Mucosa of stomach (tissue), 1 donor: ENCODE data around the gene USP8.
"Not testable (repeated sequence)": the region's sequence is repeated elsewhere in the genome, so short reads cannot be mapped to it uniquely, and the experiment has no call there.

Experiments
- H3K27me3 ChIP-seq: one replicate; pipeline ENCODE4 v1.7.0; 2013; ENCODE audit warnings: mild to moderate bottlenecking, low read length; ENCODE audit not compliant: control insufficient read depth, insufficient read depth
- H3K36me3 ChIP-seq: one replicate; pipeline ENCODE4 v1.7.0; 2013; ENCODE audit warnings: low read length; ENCODE audit not compliant: control insufficient read depth, insufficient read depth
- H3K4me1 ChIP-seq: one replicate; pipeline ENCODE4 v1.7.0; 2013; ENCODE audit warnings: mild to moderate bottlenecking, low read length; ENCODE audit not compliant: control insufficient read depth, insufficient read depth
- H3K4me3 ChIP-seq: one replicate; pipeline ENCODE4 v1.7.0; 2013; ENCODE audit warnings: low read length
- H3K9ac ChIP-seq: one replicate; pipeline ENCODE4 v1.7.0; 2013; ENCODE audit warnings: mild to moderate bottlenecking, low read length, moderate library complexity
- H3K9me3 ChIP-seq: one replicate; pipeline ENCODE4 v1.7.0; 2013; ENCODE audit warnings: mild to moderate bottlenecking, low read length, moderate library complexity; ENCODE audit not compliant: control insufficient read depth
- donor health status: Pancreatic carcinoma.

USP8 gene

DNA sequence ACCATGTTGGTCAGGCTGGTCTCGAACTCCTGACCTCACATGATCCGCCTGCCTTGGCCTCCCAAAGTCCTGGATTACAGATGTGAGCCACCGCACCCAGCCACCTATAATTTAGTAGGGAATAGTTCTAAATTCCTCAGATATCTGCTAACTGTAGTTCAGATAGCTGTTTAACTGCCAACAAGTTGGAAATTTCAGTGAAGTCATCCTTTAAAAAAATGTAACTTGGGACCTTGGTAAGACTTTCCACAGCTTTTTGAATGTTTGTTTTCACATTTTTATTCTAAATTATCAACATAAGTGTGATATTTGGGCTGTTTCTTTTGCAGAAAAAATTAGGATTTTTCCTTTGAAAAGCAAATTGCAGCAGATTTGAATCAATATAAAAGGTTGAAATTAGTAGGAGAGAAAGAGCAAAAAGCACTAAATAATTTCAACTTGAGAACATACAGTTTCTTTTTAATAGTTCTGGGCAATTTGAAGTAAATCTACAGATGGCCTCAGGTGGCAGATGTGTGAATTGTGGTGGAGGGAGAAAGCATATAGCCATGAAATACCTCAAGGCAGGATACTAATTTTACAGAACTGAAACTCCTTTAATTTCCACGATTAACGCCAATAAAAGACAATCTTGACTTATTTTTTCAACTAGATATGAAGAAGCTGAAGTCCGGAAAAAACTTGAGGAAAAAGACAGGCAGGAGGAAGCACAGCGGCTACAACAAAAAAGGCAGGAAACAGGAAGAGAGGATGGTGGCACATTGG is 34.3 kb downstream of the USP8 start:
- Histone ChIP-seq H3K9ac (no peak overlapping the region), H3K27me3 (no peaks in the 10 kb centered on the region), H3K4me1 (no peaks in the 10 kb centered on the region), H3K9me3 (no peaks in the 10 kb centered on the region), H3K4me3 (no peak overlapping the region), H3K36me3 (peaks cover 5% of the 10 kb centered on the region)

- no peaks in the 10 kb centered on the region for H3K36me3 ChIP-seq
Observed at GRCh38 chr15:50463423-50464358, 39.5 kb downstream of the USP8 start.

DNA sequence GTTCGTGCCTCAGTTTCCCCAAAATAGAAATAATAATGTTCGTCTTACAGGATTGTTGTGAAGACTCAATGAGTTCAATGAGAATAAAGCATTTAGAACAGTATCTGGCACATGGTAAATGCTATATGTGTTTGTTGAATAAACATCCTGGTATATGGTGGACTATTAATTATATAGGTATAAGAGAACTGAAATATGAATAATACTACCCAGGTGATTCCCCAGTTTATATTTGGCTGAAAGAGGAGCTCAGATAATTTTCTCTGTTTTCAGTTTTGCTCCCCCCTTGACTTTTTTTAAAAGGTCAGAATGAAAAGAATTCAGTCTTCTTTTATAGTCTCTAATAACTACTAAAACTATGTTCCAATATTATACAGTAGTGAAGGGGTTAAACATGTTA is 46.9 kb downstream of the USP8 start:
- no peak overlapping the region for H3K9ac ChIP-seq

More at GRCh38 chr15:50463423-50464358, 39.5 kb downstream of the USP8 start:
- Histone ChIP-seq H3K9me3 (no peaks in the 10 kb centered on the region), H3K4me1 (no peaks in the 10 kb centered on the region), H3K4me3 (no peak overlapping the region), H3K27me3 (no peaks in the 10 kb centered on the region), H3K9ac (no peak overlapping the region)

DNA sequence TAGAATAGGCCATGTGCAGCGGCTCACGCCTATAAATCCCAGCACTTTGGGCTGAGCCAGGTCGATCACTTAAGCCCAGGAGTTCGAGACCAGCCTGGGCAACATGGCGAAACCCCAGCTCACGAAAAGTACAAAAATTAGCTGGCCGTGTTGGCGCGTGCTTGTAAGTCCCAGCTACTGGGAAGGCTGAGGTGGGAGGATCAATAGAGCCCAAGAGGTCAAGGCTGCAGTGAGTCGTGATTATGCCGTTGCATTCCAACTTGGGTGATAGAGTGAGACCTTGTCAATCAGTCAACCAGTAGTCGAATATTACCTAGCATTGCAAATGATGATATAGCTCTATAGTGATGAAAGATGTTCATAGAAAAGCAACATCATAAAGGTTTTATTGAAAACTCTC is 51.9 kb downstream of the USP8 start:
- H3K4me1 ChIP-seq, result no peaks in the 10 kb centered on the region
- H3K4me3 ChIP-seq, result no peak overlapping the region
- H3K27me3 ChIP-seq, result no peaks in the 10 kb centered on the region
- H3K36me3 ChIP-seq, result no peaks in the 10 kb centered on the region
- no peak overlapping the region for H3K9ac ChIP-seq
- H3K9me3 ChIP-seq, result no peaks in the 10 kb centered on the region

More for the DNA sequence above, 46.9 kb downstream of the USP8 start:
- Histone ChIP-seq H3K4me3 (no peak overlapping the region), H3K9me3 (no peaks in the 10 kb centered on the region), H3K4me1 (no peaks in the 10 kb centered on the region), H3K36me3 (peaks cover 5% of the 10 kb centered on the region), H3K27me3 (no peaks in the 10 kb centered on the region)

- no peak overlapping the region for H3K4me3 ChIP-seq
- H3K27me3 ChIP-seq, result no peaks in the 10 kb centered on the region
- no peaks in the 10 kb centered on the region for H3K9me3 ChIP-seq
- peaks cover 16% of the 10 kb centered on the region for H3K36me3 ChIP-seq
- no peaks in the 10 kb centered on the region for H3K4me1 ChIP-seq
- no peak overlapping the region for H3K9ac ChIP-seq
Observed at GRCh38 chr15:50484781-50485180, 60.6 kb downstream of the USP8 start.

- peaks cover 16% of the 10 kb centered on the region for H3K36me3 ChIP-seq
- H3K9ac ChIP-seq, result no peak overlapping the region
- H3K4me1 ChIP-seq, result no peaks in the 10 kb centered on the region
- H3K27me3 ChIP-seq, result no peaks in the 10 kb centered on the region
- H3K4me3 ChIP-seq, result no peak overlapping the region
- no peaks in the 10 kb centered on the region for H3K9me3 ChIP-seq
Observed at GRCh38 chr15:50485389-50485788, 61.2 kb downstream of the USP8 start.

DNA sequence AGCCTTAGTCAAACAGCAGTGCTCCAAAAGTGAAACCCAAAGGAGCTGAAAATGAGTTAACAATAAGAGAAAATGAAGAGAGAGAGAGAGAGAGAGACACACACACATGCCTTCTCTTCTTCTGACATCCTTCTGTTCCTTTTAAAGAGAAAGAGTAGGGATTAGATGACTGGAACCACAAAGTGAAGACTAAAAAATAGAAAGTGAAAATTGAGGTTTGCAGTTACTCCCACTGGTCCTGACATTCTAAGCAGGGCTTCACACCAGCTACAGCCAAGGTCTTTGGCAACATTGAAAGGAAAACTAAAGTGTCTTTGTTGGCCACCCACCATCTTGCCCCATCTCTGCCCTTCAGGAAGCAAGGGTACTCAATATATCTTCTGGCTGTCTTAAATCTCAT is 63.1 kb downstream of the USP8 start:
- no peak overlapping the region for H3K4me3 ChIP-seq
- no peaks in the 10 kb centered on the region for H3K9me3 ChIP-seq
- H3K9ac ChIP-seq, result no peak overlapping the region
- peaks cover 7% of the 10 kb centered on the region for H3K36me3 ChIP-seq
- no peaks in the 10 kb centered on the region for H3K27me3 ChIP-seq
- no peaks in the 10 kb centered on the region for H3K4me1 ChIP-seq

DNA sequence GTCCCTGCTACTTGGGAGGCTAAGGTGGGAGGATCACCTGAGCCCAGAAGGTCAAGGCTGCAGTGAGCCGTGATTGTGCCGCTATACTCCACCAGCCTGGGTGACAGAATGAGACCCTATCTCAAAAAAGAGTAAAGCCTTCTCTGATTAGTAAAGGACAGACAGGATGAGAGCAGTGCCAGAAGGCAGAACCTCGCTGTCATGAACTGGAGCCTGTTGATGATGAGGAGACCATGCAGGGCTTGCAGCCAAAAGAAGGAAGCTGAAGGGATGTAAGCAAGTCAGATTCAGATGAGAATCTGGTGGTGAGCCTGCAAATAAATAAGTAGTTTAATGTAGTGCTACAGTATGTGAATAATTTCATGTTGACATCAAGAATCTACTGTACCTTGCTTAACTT is 69.4 kb downstream of the USP8 start:
- Histone ChIP-seq H3K27me3 (no peaks in the 10 kb centered on the region), H3K9me3 (no peaks in the 10 kb centered on the region), H3K36me3 (peaks cover 10% of the 10 kb centered on the region), H3K4me3 (no peak overlapping the region), H3K9ac (no peak overlapping the region), H3K4me1 (no peaks in the 10 kb centered on the region)

DNA sequence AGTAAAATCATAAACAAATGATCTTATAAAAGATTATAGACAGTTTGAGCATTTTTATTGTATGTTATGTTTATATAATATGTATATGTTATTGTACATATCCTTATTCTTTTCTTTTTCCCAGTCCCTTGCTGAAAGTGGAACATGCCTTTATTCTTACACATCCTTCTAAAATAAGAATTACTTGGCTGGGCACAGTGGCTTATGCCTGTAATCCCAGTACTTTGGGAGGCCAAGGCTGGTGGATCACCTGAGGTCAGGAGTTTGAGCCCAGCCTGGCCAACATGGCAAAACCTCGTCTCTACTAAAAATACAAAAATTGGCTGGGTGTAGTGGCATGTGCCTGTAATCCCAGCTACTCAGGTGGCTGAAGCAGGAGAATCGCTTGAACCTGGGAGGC is 70.3 kb downstream of the USP8 start:
- peaks cover 10% of the 10 kb centered on the region for H3K36me3 ChIP-seq

GRCh38 chr15:50496692-50497091 is 72.5 kb downstream of the USP8 start:
- no peak overlapping the region for H3K9ac ChIP-seq
- H3K4me3 ChIP-seq, result no peak overlapping the region
- H3K36me3 ChIP-seq, result peaks cover 10% of the 10 kb centered on the region
- H3K4me1 ChIP-seq, result no peaks in the 10 kb centered on the region
- H3K9me3 ChIP-seq, result no peaks in the 10 kb centered on the region
- no peaks in the 10 kb centered on the region for H3K27me3 ChIP-seq

More for the DNA sequence above, 70.3 kb downstream of the USP8 start:
- not testable (repeated sequence) for H3K9me3 ChIP-seq, H3K4me3 ChIP-seq, H3K4me1 ChIP-seq, H3K9ac ChIP-seq, H3K27me3 ChIP-seq

- H3K4me3 ChIP-seq, result no peak overlapping the region
- H3K27me3 ChIP-seq, result no peaks in the 10 kb centered on the region
- H3K9ac ChIP-seq, result no peak overlapping the region
- no peaks in the 10 kb centered on the region for H3K4me1 ChIP-seq
- no peaks in the 10 kb centered on the region for H3K9me3 ChIP-seq
- peaks cover 10% of the 10 kb centered on the region for H3K36me3 ChIP-seq
Observed at GRCh38 chr15:50500352-50500751, 76.1 kb downstream of the USP8 start.

DNA sequence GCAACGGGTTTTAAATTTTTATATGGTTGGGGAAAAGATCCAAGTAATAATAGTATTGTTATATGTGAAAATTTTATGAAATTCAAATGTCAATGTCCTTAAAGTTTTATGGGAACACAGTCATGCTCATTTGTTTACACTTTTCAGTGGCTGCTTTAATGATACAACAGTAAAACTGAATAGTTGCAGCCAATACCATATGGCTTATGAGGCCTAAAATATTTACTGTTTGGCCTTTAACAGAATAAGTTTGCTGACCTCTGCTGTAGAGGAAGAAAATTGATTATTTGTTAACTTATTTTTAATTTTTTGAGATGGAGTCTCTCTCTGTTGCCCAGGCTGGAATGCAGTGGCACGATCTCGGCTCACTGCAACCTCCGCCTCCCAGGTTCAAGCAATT is 77.6 kb downstream of the USP8 start:
- Histone ChIP-seq H3K36me3 (peaks cover 7% of the 10 kb centered on the region), H3K4me3 (no peak overlapping the region), H3K9ac (no peak overlapping the region), H3K9me3 (no peaks in the 10 kb centered on the region), H3K27me3 (no peaks in the 10 kb centered on the region), H3K4me1 (no peaks in the 10 kb centered on the region)
